Peyer's patch (tissue), 4 donors: ENCODE measurements around the gene THPO. TPM values are rescaled to one million over a fixed set of nuclear protein-coding genes. Genes with fewer than 3 reads are reported as not detected.

Experiments used
- DNase-seq, 3 donors: peaks; one replicate each; pipeline ENCODE4 v3.0.0-alpha.2; 2017 to 2019
- H3K27ac ChIP-seq, 4 donors: fragments of 200-600 bp; sonication (generic); one replicate each; pipeline ENCODE4 v1.5.1; 2016 to 2019
- H3K27me3 ChIP-seq, 2 donors: fragments of 200-600 bp; sonication (generic); one replicate each; pipeline ENCODE4 v1.5.1; 2019
- H3K36me3 ChIP-seq, 3 donors: fragments of 200-600 bp; sonication (generic); one replicate each; pipeline ENCODE4 v1.5.1; 2016 to 2019
- H3K4me1 ChIP-seq, 4 donors: fragments of 200-600 bp; sonication (generic); one replicate each; pipeline ENCODE4 v1.5.1; 2016 to 2019
- H3K4me3 ChIP-seq, 4 donors: fragments of 200-600 bp; sonication (generic); 1 replicate in 3 of 4; 2 replicates in 1 of 4; pipeline ENCODE4 v1.5.1; 2016 to 2019; ENCODE audit warnings: mild to moderate bottlenecking in 1 of 4
- H3K9me3 ChIP-seq, 4 donors: fragments of 200-600 bp; sonication (generic); one replicate each; pipeline ENCODE4 v1.5.1; 2016 to 2019; ENCODE audit warnings: mild to moderate bottlenecking in 1 of 4
- CTCF ChIP-seq, 6 experiments: fragments of 450-650 bp in 4 of 6; fragments of 200-600 bp in 2 of 6; sonication (generic) in 1 of 6; IDR thresholded peaks; one replicate each; pipeline ENCODE4 v1.5.1; 2017 to 2019; ENCODE audit warnings: antibody characterized with exemption in 6 of 6, mild to moderate bottlenecking in 3 of 6, moderate library complexity in 1 of 6
- POLR2A ChIP-seq, 2 donors: fragments of 450-650 bp; IDR thresholded peaks; one replicate each; pipeline ENCODE4 v1.5.1; 2017; ENCODE audit warnings: antibody characterized with exemption in 2 of 2, mild to moderate bottlenecking in 2 of 2, moderate library complexity in 2 of 2
- total RNA-seq, 4 donors: library from RNA; depleted of rRNA; stranded (reverse); fragments of >200 nt; gene quantifications; one replicate each; pipeline ENCODE4 v1.1.0, GENCODE V29; 2016

THPO gene
- total RNA-seq, 4 donors from 2014 or later: 0.54 to 2.5 TPM; not detected in 2

GRCh38 chr3:184339001-184339400 is 39.0 kb downstream of the THPO start:
- Histone ChIP-seq H3K4me1 (peaks cover 0 to 24% (median 3%) of the 10 kb centered on the region in 4 donors), H3K9me3 (no peaks in the 10 kb centered on the region), H3K4me3 (peak overlapping the region in 1 of 4 donors; percentile 92), H3K27me3 (no peaks in the 10 kb centered on the region), H3K36me3 (peaks cover 0 to 38% (median 0%) of the 10 kb centered on the region in 3 donors), H3K27ac (peak overlapping the region in 3 of 4 donors; percentile 49 to 98 (median 92))
- TF ChIP-seq CTCF (IDR thresholded peaks at IDR 0.05) (no peak), POLR2A (IDR thresholded peaks at IDR 0.05) (no peak)
- DNase-seq: no peak

GRCh38 chr3:184338511-184338945 is 39.5 kb downstream of the THPO start:
- H3K9me3 ChIP-seq: no peaks in the 10 kb centered on the region
- peaks cover 0 to 39% (median 0%) of the 10 kb centered on the region in 3 donors for H3K36me3 ChIP-seq
- TF ChIP-seq CTCF (IDR thresholded peaks at IDR 0.05): no peak
- no peak for TF ChIP-seq POLR2A (IDR thresholded peaks at IDR 0.05)
- peaks cover 0 to 24% (median 3%) of the 10 kb centered on the region in 4 donors for H3K4me1 ChIP-seq
- H3K27me3 ChIP-seq: no peaks in the 10 kb centered on the region
- DNase-seq: peak in 1 of 3 donors; percentile 67
- peak overlapping the region; percentile 49 to 98 (median 90) for H3K27ac ChIP-seq
- peak overlapping the region in 1 of 4 donors; percentile 92 for H3K4me3 ChIP-seq

- H3K4me3 ChIP-seq: peak overlapping the region in 1 of 4 donors; percentile 92
- peaks cover 0 to 39% (median 0%) of the 10 kb centered on the region in 3 donors for H3K36me3 ChIP-seq
Measured at GRCh38 chr3:184337981-184338380, 40.0 kb downstream of the THPO start.

GRCh38 chr3:184337399-184337714 is 40.6 kb downstream of the THPO start, which contains the start of gene FAM131A:
Gene FAM131A, plus strand, starts transcription at chr3:184337600. Its CDS starts 31 bp downstream, at chr3:184337631.
- Histone ChIP-seq H3K4me3 (peak within 1 kb of the TSS; percentile 63 to 92 (median 78)), H3K27ac (peak within 1 kb of the TSS; percentile 89 to 98 (median 91)), H3K4me1 (peaks cover 0 to 24% (median 3%) of the 10 kb centered on the region in 4 donors), H3K36me3 (peaks cover 0 to 39% (median 0%) of the 10 kb centered on the region in 3 donors), H3K9me3 (no peaks in the 10 kb centered on the region), H3K27me3 (no peaks in the 10 kb centered on the region)
- DNase-seq: no peak
- TF ChIP-seq POLR2A (IDR thresholded peaks at IDR 0.05) (no peak), CTCF (IDR thresholded peaks at IDR 0.05) (no peak)

More at GRCh38 chr3:184337981-184338380, 40.0 kb downstream of the THPO start:
- Histone ChIP-seq H3K9me3 (no peaks in the 10 kb centered on the region), H3K27me3 (no peaks in the 10 kb centered on the region), H3K27ac (peak overlapping the region; percentile 49 to 98 (median 90)), H3K4me1 (peaks cover 0 to 24% (median 3%) of the 10 kb centered on the region in 4 donors)
- no peak for DNase-seq
- no peak for TF ChIP-seq CTCF (IDR thresholded peaks at IDR 0.05)
- TF ChIP-seq POLR2A (IDR thresholded peaks at IDR 0.05): no peak

GRCh38 chr3:184336547-184337398 is 41.2 kb downstream of the THPO start:
- peaks cover 0 to 39% (median 0%) of the 10 kb centered on the region in 3 donors for H3K36me3 ChIP-seq
- TF ChIP-seq CTCF (IDR thresholded peaks at IDR 0.05) (no peak), POLR2A (IDR thresholded peaks at IDR 0.05) (no peak)
- no peaks in the 10 kb centered on the region for H3K27me3 ChIP-seq
- H3K9me3 ChIP-seq: no peaks in the 10 kb centered on the region
- H3K27ac ChIP-seq: peak overlapping the region; percentile 89 to 98 (median 91)
- no peak for DNase-seq
- H3K4me1 ChIP-seq: peaks cover 0 to 24% (median 3%) of the 10 kb centered on the region in 4 donors
- peak overlapping the region; percentile 63 to 92 (median 78) for H3K4me3 ChIP-seq
